ENCODE measurements around the gene GTPBP2.

GTPBP2 gene

DNA sequence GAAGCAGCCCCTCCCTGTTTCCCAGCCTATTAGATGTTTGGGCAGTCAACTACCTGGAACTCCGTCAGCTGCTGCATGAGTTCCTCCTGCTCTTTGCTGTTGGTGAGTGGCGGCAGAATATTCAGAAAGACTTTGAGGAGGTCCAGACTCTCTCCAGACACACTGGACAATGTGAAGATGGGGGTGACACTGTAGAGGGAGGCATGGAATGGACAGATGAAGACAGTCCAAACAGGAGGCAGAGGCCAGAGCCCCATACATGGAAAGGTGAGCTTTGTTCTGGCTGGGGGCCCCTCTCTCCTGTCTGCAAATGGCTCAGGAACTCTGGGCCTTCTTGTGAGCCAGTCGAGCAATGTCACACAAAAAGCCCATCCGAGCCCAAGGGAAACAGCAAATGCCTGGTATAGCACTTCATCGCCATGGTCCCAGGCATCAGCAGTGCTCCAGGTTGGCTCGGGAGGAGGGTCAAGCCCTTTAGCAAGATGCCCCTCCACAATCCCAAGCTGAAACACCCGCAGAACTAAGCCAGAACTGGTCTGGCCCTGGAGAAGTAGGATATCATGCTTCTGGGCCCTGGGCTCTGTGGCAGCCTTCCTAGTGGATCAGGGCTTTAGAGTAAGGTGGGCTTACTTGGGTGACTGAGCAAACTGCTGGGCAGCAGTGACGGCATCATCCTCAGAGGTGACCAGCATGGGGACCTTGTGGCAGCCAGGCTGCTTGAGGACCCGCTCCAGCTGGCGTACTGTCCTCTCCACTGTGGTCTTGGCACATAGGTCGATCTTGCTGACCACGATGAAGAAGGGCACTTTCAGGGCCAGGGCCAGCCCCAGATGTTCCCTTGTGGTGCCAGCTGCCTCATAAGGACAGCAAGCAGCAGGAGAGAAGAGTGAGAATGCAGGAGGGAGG lies 4.9 kb downstream of the GTPBP2 start:
- no peak overlapping the region for H3K4me3 ChIP-seq (ENCODE audit: low read depth, low read length)
- in situ Hi-C loops (cut with HindIII; ENCODE audit: low sequenced_read_pairs): no loop called here
- TF ChIP-seq, protein P1, sequence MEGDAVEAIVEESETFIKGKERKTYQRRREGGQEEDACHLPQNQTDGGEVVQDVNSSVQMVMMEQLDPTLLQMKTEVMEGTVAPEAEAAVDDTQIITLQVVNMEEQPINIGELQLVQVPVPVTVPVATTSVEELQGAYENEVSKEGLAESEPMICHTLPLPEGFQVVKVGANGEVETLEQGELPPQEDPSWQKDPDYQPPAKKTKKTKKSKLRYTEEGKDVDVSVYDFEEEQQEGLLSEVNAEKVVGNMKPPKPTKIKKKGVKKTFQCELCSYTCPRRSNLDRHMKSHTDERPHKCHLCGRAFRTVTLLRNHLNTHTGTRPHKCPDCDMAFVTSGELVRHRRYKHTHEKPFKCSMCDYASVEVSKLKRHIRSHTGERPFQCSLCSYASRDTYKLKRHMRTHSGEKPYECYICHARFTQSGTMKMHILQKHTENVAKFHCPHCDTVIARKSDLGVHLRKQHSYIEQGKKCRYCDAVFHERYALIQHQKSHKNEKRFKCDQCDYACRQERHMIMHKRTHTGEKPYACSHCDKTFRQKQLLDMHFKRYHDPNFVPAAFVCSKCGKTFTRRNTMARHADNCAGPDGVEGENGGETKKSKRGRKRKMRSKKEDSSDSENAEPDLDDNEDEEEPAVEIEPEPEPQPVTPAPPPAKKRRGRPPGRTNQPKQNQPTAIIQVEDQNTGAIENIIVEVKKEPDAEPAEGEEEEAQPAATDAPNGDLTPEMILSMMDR (IDR thresholded peaks at IDR 0.05; ENCODE audit: low read depth, low read length, missing control alignments): no peak
- DNase-seq (ENCODE audit: low read depth): no peak

DNA sequence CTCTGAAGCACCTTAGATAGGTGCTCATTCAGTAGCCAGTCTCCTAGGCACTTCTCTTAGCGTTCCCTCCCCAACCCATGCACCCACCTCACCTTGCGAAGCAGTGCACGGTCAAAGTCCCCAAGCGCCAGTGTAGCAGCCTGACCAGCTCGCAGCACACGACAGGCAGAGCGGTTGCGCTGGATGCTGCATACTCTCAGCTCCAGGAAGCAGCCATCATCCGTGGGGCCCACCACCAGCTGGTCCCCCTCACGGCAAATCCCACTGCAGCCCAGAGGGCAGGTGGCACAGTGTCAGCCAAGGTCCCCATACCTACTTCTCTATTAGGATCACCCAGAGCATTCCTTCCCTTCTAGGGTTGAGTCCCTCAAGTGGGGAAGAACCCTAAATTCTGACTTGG lies 6.5 kb downstream of the GTPBP2 start:
- no peak overlapping the region for H3K4me3 ChIP-seq (ENCODE audit: low read depth, low read length)
- in situ Hi-C loops (cut with HindIII; ENCODE audit: low sequenced_read_pairs): no loop called here
- TF ChIP-seq, protein P1 (IDR thresholded peaks at IDR 0.05; ENCODE audit: low read depth, low read length, missing control alignments): no peak
- no peak for DNase-seq (ENCODE audit: low read depth)

DNA sequence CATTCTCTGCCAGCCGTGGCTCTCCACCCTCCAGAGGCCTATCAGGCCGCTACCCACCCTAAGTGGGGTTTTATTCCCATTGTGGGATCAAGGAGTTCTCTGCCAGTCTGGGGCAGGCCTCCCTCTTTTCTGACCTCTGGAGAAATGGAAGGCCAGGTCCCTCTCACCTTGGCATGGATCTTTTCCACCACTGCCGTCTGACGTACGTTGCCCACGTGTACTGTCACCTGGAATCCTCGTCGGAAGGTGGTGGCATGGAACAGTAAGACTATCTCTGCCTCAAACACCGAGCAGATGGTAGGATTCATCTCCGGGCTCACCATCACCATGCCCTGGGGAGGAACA lies 7.3 kb downstream of the GTPBP2 start:
- TF ChIP-seq, protein P1 (IDR thresholded peaks at IDR 0.05; ENCODE audit: low read depth, low read length, missing control alignments): no peak
- in situ Hi-C loops (cut with HindIII; ENCODE audit: low sequenced_read_pairs): no loop called here
- no peak overlapping the region for H3K4me3 ChIP-seq (ENCODE audit: low read depth, low read length)
- no peak for DNase-seq (ENCODE audit: low read depth)

DNA sequence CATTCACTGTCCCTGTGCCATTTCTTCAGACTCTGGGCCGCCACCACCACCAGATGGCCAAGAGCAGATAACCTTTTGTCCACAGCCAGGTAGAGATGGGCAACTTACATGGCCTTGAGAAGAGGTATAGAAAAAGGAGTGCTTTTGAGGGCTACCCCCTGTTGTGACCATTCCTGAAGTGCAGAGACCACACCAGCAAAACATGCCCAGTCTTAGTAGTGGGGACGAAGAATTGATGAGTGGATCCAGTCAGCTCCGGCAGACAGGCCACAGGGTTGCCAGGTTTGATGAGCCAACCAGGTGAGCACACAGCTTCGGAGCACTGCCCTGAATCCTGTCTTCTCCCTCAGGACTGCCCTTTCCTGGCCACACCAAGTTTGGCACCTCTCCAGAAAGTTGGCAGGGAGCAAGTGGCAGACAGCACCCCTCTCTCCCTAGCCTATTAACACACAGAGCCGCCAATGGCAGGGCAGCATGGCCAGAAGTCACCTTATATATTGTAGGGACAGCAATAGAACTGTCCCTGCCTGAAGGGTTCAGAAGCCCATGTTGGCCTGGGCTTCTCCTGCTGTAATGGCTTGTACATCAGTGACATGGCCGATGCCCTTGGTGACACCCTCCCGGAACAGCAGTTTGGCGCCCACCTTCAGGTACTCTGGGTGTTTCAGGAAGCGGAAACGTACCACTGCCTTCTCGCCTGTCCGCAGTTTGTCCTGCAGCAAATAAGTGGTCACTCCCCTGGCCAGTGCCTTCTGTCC lies 7.8 kb downstream of the GTPBP2 start:
- TF ChIP-seq, protein P1 (IDR thresholded peaks at IDR 0.05; ENCODE audit: low read depth, low read length, missing control alignments): no peak
- DNase-seq (ENCODE audit: low read depth): no peak
- no peak overlapping the region for H3K4me3 ChIP-seq (ENCODE audit: low read depth, low read length)
- in situ Hi-C loops (cut with HindIII; ENCODE audit: low sequenced_read_pairs): no loop called here

DNA sequence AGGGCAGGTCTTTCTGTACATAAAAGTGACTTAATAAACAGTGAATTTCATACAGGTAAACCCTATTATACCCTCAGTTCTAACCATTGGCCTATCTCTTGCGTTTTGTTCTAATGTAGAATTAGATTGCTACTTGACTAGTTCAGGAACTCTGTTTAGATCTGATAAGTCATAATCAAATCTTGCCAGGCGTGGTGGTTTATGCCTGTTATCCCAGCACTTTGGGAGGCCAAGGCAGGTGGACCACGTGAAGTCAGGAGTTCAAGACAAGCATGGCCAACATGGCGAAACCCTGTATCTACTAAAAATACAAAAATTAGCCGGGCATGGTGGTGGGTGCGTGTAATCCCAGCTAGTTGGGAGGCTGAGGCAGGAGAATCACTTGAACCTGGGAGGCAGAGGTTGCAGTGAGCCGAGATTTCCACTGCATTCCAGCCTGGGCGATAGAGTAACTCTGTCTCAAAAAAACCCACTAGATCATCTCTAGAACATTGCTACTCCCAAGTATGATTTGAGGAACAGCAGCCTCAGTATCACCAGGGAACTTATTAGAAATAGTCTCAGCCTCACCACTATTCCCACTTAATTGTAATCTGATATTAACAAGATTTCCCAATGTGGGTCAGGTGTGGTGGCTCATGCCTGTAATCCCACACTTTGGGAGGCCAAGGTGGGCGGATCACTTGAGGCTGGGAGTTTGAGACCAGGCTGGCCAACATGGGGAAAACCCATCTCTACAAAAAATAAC lies 12.2 kb downstream of the GTPBP2 start:
- TF ChIP-seq, protein P1 (IDR thresholded peaks at IDR 0.05; ENCODE audit: low read depth, low read length, missing control alignments): no peak
- H3K4me3 ChIP-seq (ENCODE audit: low read depth, low read length): no peak overlapping the region
- DNase-seq (ENCODE audit: low read depth): no peak
- in situ Hi-C loops (cut with HindIII; ENCODE audit: low sequenced_read_pairs): no loop called here

DNA sequence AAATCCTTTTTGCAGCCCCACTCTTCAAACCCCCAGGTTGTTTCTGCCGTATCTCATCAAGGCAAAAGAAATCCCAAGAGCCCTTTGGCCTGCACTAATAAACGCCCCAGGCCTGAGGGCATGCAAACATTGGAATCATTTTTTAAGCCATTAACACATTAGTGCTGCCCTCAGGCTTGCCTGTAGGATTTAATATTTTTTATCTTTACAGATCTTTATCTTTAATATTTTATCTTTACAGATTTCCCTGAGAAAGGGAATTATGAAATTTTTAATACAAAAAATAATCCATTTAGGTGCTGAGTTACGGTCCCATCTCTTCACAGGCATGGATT lies 14.7 kb downstream of the GTPBP2 start:
- TF ChIP-seq, protein P1 (IDR thresholded peaks at IDR 0.05; ENCODE audit: low read depth, low read length, missing control alignments): no peak
- H3K4me3 ChIP-seq (ENCODE audit: low read depth, low read length): no peak overlapping the region
- in situ Hi-C loops (cut with HindIII; ENCODE audit: low sequenced_read_pairs): no loop called here
- DNase-seq (ENCODE audit: low read depth): no peak
